ENCODE results near the gene TAB2. TPM values are rescaled to one million over a fixed set of nuclear protein-coding genes. Genes with fewer than 3 reads are reported as not detected.
A peak's percentile ranks its signal among the peaks of the same experiment; 100 is the strongest.

The TAB2 gene
- total RNA-seq, 2 experiments from 2014 or later = 121 to 123 TPM

DNA sequence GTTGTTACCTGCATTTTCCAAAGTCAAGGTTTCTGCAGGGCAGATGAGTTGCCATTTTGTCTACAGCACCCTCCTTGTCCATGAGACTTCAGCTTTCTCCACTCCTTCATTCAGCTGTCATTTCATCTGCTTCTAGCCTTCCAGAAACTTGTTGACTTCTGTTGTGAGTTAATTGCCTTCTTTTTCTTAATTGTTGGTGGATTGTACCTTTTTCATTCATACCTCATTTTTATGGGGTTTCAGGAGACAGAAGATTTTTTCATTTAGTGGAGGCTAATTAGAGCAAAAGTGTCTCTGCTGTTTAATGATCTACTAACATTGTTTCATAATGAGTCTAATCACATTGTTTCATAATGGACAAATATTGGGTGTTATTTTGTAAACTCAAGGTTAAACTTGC lies 75.0 kb downstream of the TAB2 start:
- ChIA-PET CTCF (interaction anchor here (1.3 kb wide), 2 partner anchors 39 to 211 kb away, joined by 3 read pairs; no protein-coding TSS in a partner anchor), POLR2A (interaction anchor here (0.6 kb wide), 1 partner anchor 297 kb away, joined by 3 read pairs; no protein-coding TSS in a partner anchor)
- ATAC-seq (ENCODE audit: poor library complexity) = no peak
- Histone ChIP-seq H3K27me3 (ENCODE audit: control insufficient read depth in 1 of 2, insufficient read depth in 2 of 2, low read length in 2 of 2) (no peaks in the 10 kb centered on the region), H3K4me3 (ENCODE audit: low read length) (no peak overlapping the region), H3K36me3 (ENCODE audit: insufficient read depth, low read length) (peaks cover 20% of the 10 kb centered on the region), H3K27ac (ENCODE audit: low read depth in 1 of 2, low read length in 2 of 2) (no peak overlapping the region), H3K4me1 (ENCODE audit: insufficient read depth, low read length) (peaks cover 6% of the 10 kb centered on the region), H3K9me3 (ENCODE audit: control insufficient read depth in 1 of 2, insufficient read depth in 1 of 2, low read length in 2 of 2) (no peaks in the 10 kb centered on the region)
- TF ChIP-seq, protein P1, sequence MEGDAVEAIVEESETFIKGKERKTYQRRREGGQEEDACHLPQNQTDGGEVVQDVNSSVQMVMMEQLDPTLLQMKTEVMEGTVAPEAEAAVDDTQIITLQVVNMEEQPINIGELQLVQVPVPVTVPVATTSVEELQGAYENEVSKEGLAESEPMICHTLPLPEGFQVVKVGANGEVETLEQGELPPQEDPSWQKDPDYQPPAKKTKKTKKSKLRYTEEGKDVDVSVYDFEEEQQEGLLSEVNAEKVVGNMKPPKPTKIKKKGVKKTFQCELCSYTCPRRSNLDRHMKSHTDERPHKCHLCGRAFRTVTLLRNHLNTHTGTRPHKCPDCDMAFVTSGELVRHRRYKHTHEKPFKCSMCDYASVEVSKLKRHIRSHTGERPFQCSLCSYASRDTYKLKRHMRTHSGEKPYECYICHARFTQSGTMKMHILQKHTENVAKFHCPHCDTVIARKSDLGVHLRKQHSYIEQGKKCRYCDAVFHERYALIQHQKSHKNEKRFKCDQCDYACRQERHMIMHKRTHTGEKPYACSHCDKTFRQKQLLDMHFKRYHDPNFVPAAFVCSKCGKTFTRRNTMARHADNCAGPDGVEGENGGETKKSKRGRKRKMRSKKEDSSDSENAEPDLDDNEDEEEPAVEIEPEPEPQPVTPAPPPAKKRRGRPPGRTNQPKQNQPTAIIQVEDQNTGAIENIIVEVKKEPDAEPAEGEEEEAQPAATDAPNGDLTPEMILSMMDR (IDR thresholded peaks at IDR 0.05) = no peak
- Mint-ChIP-seq H3K4me1 (ENCODE audit: low read depth) (peaks cover 79% of the 10 kb centered on the region), H3K27me3 (no peaks in the 10 kb centered on the region), H3K4me3 (no peak overlapping the region), H3K36me3 (ENCODE audit: low read depth) (peaks cover 88% of the 10 kb centered on the region), H3K27ac (peak overlapping the region; percentile 48), H3K9me3 (no peaks in the 10 kb centered on the region)
- intact Hi-C loops (cut with DNase I, micrococcal nuclease) = no loop called here
- no peak for DNase-seq

DNA sequence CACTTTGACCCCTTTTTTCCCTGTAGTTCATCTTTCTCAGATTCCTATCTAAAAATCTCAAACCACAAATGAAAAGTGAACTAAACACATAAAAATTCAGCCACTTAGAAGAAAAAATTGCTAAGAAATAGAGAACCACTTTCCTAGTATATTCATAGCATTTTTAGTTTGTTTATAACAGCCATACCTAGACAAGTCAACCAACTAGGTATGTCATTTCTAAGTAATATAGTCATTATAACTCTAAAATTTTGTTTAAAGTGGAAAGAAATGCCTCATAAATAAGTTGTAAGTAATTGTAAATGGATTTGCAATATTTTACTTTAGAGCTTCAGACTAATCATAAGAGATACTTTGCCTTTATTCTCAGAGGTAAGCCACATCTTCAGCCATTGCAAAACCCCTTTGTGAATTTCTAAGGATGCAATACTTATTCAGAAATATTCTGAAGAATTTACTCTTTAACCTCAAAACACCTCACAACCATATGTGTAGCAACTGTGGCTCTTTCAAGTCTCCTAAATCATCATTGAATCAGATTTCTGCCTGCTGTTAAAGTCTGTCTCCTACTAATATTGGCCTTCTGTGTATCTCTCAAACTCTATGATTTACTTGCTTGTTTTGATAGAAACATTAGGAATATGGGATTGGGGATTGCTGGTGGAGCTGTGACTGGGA lies 75.6 kb downstream of the TAB2 start:
- intact Hi-C loops (cut with DNase I, micrococcal nuclease) = no loop called here
- Mint-ChIP-seq H3K27ac (peak overlapping the region; percentile 48), H3K4me1 (ENCODE audit: low read depth) (peaks cover 76% of the 10 kb centered on the region), H3K36me3 (ENCODE audit: low read depth) (peaks cover 88% of the 10 kb centered on the region), H3K27me3 (no peaks in the 10 kb centered on the region), H3K4me3 (no peak overlapping the region), H3K9me3 (no peaks in the 10 kb centered on the region)
- no peak for ATAC-seq (ENCODE audit: poor library complexity)
- H3K4me3 ChIP-seq (ENCODE audit: low read length) = no peak overlapping the region
- H3K4me1 ChIP-seq (ENCODE audit: insufficient read depth, low read length) = peaks cover 6% of the 10 kb centered on the region
- TF ChIP-seq, protein P1 (IDR thresholded peaks at IDR 0.05) = no peak
- POLR2A ChIA-PET = no interaction called here
- H3K36me3 ChIP-seq (ENCODE audit: insufficient read depth, low read length) = peaks cover 22% of the 10 kb centered on the region
- DNase-seq = no peak
- no peaks in the 10 kb centered on the region for H3K27me3 ChIP-seq (ENCODE audit: control insufficient read depth in 1 of 2, insufficient read depth in 2 of 2, low read length in 2 of 2)
- CTCF ChIA-PET = interaction anchor here (1.3 kb wide), 2 partner anchors 39 to 211 kb away, joined by 3 read pairs; no protein-coding TSS in a partner anchor
- H3K27ac ChIP-seq (ENCODE audit: low read depth in 1 of 2, low read length in 2 of 2) = no peak overlapping the region
- H3K9me3 ChIP-seq (ENCODE audit: control insufficient read depth in 1 of 2, insufficient read depth in 1 of 2, low read length in 2 of 2) = no peaks in the 10 kb centered on the region

DNA sequence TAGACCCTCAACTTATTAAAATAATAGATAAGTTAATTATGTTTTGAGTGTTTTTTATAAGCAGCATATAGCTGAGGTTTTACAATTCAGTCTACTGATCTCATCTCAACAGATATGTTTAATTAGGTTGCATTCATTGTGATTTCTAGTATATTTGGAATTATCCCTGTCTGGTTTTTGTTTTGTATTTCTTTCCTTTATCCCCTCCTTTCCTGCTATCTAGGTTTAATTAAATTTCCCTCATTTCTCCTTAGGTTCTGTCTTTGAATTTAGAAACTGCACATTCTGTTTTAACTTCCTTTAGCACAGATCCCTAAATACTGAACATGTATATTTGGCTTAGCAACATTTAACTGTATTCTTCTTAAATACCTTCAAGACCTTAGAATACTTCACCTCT lies 77.7 kb downstream of the TAB2 start:
- no peaks in the 10 kb centered on the region for H3K9me3 ChIP-seq (ENCODE audit: control insufficient read depth in 1 of 2, insufficient read depth in 1 of 2, low read length in 2 of 2)
- Mint-ChIP-seq H3K27ac (peak overlapping the region; percentile 48), H3K9me3 (no peaks in the 10 kb centered on the region), H3K36me3 (ENCODE audit: low read depth) (peaks cover 94% of the 10 kb centered on the region), H3K4me3 (no peak overlapping the region), H3K4me1 (ENCODE audit: low read depth) (peaks cover 65% of the 10 kb centered on the region), H3K27me3 (no peaks in the 10 kb centered on the region)
- no peak for ATAC-seq (ENCODE audit: poor library complexity)
- H3K27ac ChIP-seq (ENCODE audit: low read depth in 1 of 2, low read length in 2 of 2) = no peak overlapping the region
- DNase-seq = no peak
- no peak overlapping the region for H3K4me3 ChIP-seq (ENCODE audit: low read length)
- no peaks in the 10 kb centered on the region for H3K27me3 ChIP-seq (ENCODE audit: control insufficient read depth in 1 of 2, insufficient read depth in 2 of 2, low read length in 2 of 2)
- H3K4me1 ChIP-seq (ENCODE audit: insufficient read depth, low read length) = peaks cover 6% of the 10 kb centered on the region
- CTCF ChIA-PET = interaction anchor here (1.1 kb wide), 1 partner anchor 300 kb away, joined by 3 read pairs; no protein-coding TSS in a partner anchor
- TF ChIP-seq, protein P1 (IDR thresholded peaks at IDR 0.05) = no peak
- H3K36me3 ChIP-seq (ENCODE audit: insufficient read depth, low read length) = peaks cover 40% of the 10 kb centered on the region
- POLR2A ChIA-PET = no interaction called here
- intact Hi-C loops (cut with DNase I, micrococcal nuclease) = no loop called here

Measured in CD4-positive, alpha-beta T cell (primary cell).